Measurements from ENCODE around the gene ADGRG7. TPM values are rescaled to one million over a fixed set of nuclear protein-coding genes. Genes with fewer than 3 reads are reported as not detected.

Gene ADGRG7
- total RNA-seq, 1 donor from 2014 or later: not detected

DNA sequence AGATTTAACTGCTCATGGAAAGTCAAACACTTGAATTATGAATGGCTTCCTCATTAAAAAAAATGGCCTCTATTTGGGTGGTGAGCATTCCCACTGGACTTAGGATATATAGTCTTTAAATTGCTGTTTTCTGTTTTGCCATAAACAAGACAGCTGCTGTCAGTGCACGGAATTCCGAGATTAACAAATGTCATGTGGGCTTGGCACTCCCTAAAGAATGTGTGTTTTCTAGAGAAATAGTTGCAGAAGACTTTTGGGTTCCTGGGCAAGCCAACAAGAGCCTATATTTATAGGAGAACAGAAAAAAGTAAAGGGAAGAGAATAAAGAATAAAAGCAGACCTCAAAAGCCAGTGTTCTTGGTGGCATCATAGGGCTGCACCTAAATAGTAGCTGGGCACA lies 86.3 kb downstream of the ADGRG7 start:
- Histone ChIP-seq H3K4me3 (ENCODE audit: low read length in 3 of 3) (no peak overlapping the region), H3K4me1 (ENCODE audit: control insufficient read depth in 3 of 3, insufficient read depth in 3 of 3, low read length in 3 of 3) (peaks cover 0 to 7% (median 0%) of the 10 kb centered on the region in 3 donors), H3K27ac (ENCODE audit: low read depth, low read length) (no peak overlapping the region), H3K27me3 (ENCODE audit: control insufficient read depth in 3 of 3, insufficient read depth in 3 of 3, low read length in 3 of 3) (peaks cover 0 to 2% (median 2%) of the 10 kb centered on the region in 3 donors), H3K36me3 (ENCODE audit: control insufficient read depth in 3 of 3, insufficient read depth in 3 of 3, low read length in 3 of 3) (no peaks in the 10 kb centered on the region), H3K9me3 (ENCODE audit: control insufficient read depth in 3 of 3, low read length in 3 of 3) (no peaks in the 10 kb centered on the region), H3K9ac (ENCODE audit: low read depth in 1 of 3, low read length in 3 of 3) (no peak overlapping the region)

GRCh38 chr3:100696161-100696560 lies 86.8 kb downstream of the ADGRG7 start:
- H3K27ac ChIP-seq (ENCODE audit: low read depth, low read length): no peak overlapping the region
- peaks cover 0 to 7% (median 0%) of the 10 kb centered on the region in 3 donors for H3K4me1 ChIP-seq (ENCODE audit: control insufficient read depth in 3 of 3, insufficient read depth in 3 of 3, low read length in 3 of 3)

GRCh38 chr3:100697172-100697571 lies 87.8 kb downstream of the ADGRG7 start:
- no peak overlapping the region for H3K9ac ChIP-seq (ENCODE audit: low read depth in 1 of 3, low read length in 3 of 3)
- no peaks in the 10 kb centered on the region for H3K9me3 ChIP-seq (ENCODE audit: control insufficient read depth in 3 of 3, low read length in 3 of 3)

More at GRCh38 chr3:100696161-100696560, 86.8 kb downstream of the ADGRG7 start:
- Histone ChIP-seq H3K27me3 (ENCODE audit: control insufficient read depth in 3 of 3, insufficient read depth in 3 of 3, low read length in 3 of 3) (peaks cover 0 to 2% (median 2%) of the 10 kb centered on the region in 3 donors), H3K9ac (ENCODE audit: low read depth in 1 of 3, low read length in 3 of 3) (no peak overlapping the region), H3K36me3 (ENCODE audit: control insufficient read depth in 3 of 3, insufficient read depth in 3 of 3, low read length in 3 of 3) (no peaks in the 10 kb centered on the region), H3K9me3 (ENCODE audit: control insufficient read depth in 3 of 3, low read length in 3 of 3) (no peaks in the 10 kb centered on the region), H3K4me3 (ENCODE audit: low read length in 3 of 3) (no peak overlapping the region)

GRCh38 chr3:100697723-100698285 lies 88.4 kb downstream of the ADGRG7 start:
- H3K36me3 ChIP-seq (ENCODE audit: control insufficient read depth in 3 of 3, insufficient read depth in 3 of 3, low read length in 3 of 3): no peaks in the 10 kb centered on the region
- H3K4me3 ChIP-seq (ENCODE audit: low read length in 3 of 3): no peak overlapping the region
- H3K9ac ChIP-seq (ENCODE audit: low read depth in 1 of 3, low read length in 3 of 3): no peak overlapping the region
- peaks cover 0 to 7% (median 0%) of the 10 kb centered on the region in 3 donors for H3K4me1 ChIP-seq (ENCODE audit: control insufficient read depth in 3 of 3, insufficient read depth in 3 of 3, low read length in 3 of 3)
- no peak overlapping the region for H3K27ac ChIP-seq (ENCODE audit: low read depth, low read length)
- H3K27me3 ChIP-seq (ENCODE audit: control insufficient read depth in 3 of 3, insufficient read depth in 3 of 3, low read length in 3 of 3): peaks cover 0 to 2% (median 2%) of the 10 kb centered on the region in 3 donors
- H3K9me3 ChIP-seq (ENCODE audit: control insufficient read depth in 3 of 3, low read length in 3 of 3): no peaks in the 10 kb centered on the region

More at GRCh38 chr3:100697172-100697571, 87.8 kb downstream of the ADGRG7 start:
- Histone ChIP-seq H3K4me1 (ENCODE audit: control insufficient read depth in 3 of 3, insufficient read depth in 3 of 3, low read length in 3 of 3) (peaks cover 0 to 7% (median 0%) of the 10 kb centered on the region in 3 donors), H3K4me3 (ENCODE audit: low read length in 3 of 3) (no peak overlapping the region), H3K27ac (ENCODE audit: low read depth, low read length) (no peak overlapping the region), H3K27me3 (ENCODE audit: control insufficient read depth in 3 of 3, insufficient read depth in 3 of 3, low read length in 3 of 3) (peaks cover 0 to 2% (median 2%) of the 10 kb centered on the region in 3 donors), H3K36me3 (ENCODE audit: control insufficient read depth in 3 of 3, insufficient read depth in 3 of 3, low read length in 3 of 3) (no peaks in the 10 kb centered on the region)

DNA sequence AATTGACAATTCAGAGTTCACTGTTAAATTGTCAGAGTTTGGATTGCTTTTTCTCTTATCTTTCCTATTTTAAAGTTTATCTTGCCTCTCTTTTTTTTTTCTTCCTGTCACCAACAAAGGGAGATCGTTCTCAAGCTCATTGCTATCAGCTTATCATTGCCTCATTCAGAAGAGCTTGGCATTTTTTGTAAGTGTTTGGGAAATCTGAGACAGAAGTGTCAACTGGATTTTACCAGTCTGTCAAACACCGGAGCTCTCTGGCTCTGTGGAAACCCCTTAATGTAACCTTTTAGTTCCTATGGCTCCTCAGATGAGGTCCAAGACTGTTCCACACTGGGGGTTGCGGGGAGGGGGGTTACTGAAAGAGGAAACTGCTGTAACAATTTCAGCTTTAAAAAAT lies 89.3 kb downstream of the ADGRG7 start:
- peaks cover 0 to 7% (median 0%) of the 10 kb centered on the region in 3 donors for H3K4me1 ChIP-seq (ENCODE audit: control insufficient read depth in 3 of 3, insufficient read depth in 3 of 3, low read length in 3 of 3)
- no peaks in the 10 kb centered on the region for H3K36me3 ChIP-seq (ENCODE audit: control insufficient read depth in 3 of 3, insufficient read depth in 3 of 3, low read length in 3 of 3)
- H3K9ac ChIP-seq (ENCODE audit: low read depth in 1 of 3, low read length in 3 of 3): no peak overlapping the region
- no peak overlapping the region for H3K4me3 ChIP-seq (ENCODE audit: low read length in 3 of 3)
- peaks cover 0 to 2% (median 2%) of the 10 kb centered on the region in 3 donors for H3K27me3 ChIP-seq (ENCODE audit: control insufficient read depth in 3 of 3, insufficient read depth in 3 of 3, low read length in 3 of 3)
- H3K9me3 ChIP-seq (ENCODE audit: control insufficient read depth in 3 of 3, low read length in 3 of 3): no peaks in the 10 kb centered on the region
- H3K27ac ChIP-seq (ENCODE audit: low read depth, low read length): no peak overlapping the region

GRCh38 chr3:100700708-100701107 lies 91.3 kb downstream of the ADGRG7 start:
- Histone ChIP-seq H3K4me1 (ENCODE audit: control insufficient read depth in 3 of 3, insufficient read depth in 3 of 3, low read length in 3 of 3) (peaks cover 0 to 7% (median 0%) of the 10 kb centered on the region in 3 donors), H3K9ac (ENCODE audit: low read depth in 1 of 3, low read length in 3 of 3) (no peak overlapping the region), H3K4me3 (ENCODE audit: low read length in 3 of 3) (no peak overlapping the region), H3K27ac (ENCODE audit: low read depth, low read length) (no peak overlapping the region), H3K9me3 (ENCODE audit: control insufficient read depth in 3 of 3, low read length in 3 of 3) (no peaks in the 10 kb centered on the region), H3K27me3 (ENCODE audit: control insufficient read depth in 3 of 3, insufficient read depth in 3 of 3, low read length in 3 of 3) (peaks cover 0 to 2% (median 2%) of the 10 kb centered on the region in 3 donors), H3K36me3 (ENCODE audit: control insufficient read depth in 3 of 3, insufficient read depth in 3 of 3, low read length in 3 of 3) (no peaks in the 10 kb centered on the region)

DNA sequence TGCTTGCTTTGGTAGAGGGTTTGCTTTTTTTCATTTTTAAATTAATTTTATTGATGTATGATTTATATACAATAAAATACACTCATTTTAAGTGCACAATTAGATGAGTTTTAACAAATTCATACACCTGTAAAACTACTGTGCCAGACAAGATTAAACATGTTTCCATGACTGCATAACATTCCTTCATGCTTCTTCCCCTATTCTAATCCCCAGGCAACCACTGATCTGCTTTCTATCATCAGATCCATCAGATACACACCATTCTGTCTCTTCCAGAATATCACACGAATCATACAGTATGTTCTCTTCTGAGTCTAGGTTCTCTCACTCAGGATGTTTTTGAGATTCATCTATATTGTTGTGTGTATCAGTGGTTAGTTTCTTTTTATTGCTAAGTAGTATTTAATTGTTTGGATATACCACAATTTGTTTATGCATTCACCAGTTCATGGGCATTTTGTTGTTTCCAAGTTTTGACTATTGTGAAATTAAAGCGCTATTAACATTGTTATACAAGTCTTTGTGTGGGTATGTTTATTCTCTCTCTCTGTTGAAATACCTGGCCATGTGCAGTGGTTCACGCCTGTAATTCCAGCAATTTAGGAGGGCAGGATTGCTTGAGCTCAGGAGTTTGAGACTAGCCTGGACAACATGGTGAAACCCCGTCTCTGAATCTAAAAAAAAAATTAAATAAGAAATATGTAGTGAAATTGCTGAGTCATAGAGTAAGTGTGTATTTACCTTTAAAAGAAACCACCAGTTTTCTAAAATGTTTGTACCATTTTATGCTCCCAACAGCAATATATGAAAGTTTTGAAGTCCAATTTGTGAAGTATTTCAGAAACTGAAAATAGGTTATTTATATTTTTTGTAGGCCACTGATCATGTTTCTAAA lies 92.9 kb downstream of the ADGRG7 start:
- Histone ChIP-seq H3K4me3 (ENCODE audit: low read length in 3 of 3) (no peak overlapping the region), H3K27me3 (ENCODE audit: control insufficient read depth in 3 of 3, insufficient read depth in 3 of 3, low read length in 3 of 3) (peaks cover 0 to 2% (median 0%) of the 10 kb centered on the region in 3 donors), H3K9me3 (ENCODE audit: control insufficient read depth in 3 of 3, low read length in 3 of 3) (no peaks in the 10 kb centered on the region), H3K27ac (ENCODE audit: low read depth, low read length) (no peak overlapping the region), H3K36me3 (ENCODE audit: control insufficient read depth in 3 of 3, insufficient read depth in 3 of 3, low read length in 3 of 3) (no peaks in the 10 kb centered on the region), H3K4me1 (ENCODE audit: control insufficient read depth in 3 of 3, insufficient read depth in 3 of 3, low read length in 3 of 3) (peaks cover 0 to 4% (median 0%) of the 10 kb centered on the region in 3 donors), H3K9ac (ENCODE audit: low read depth in 1 of 3, low read length in 3 of 3) (no peak overlapping the region)

GRCh38 chr3:100702980-100703345 lies 93.6 kb downstream of the ADGRG7 start:
- H3K4me1 ChIP-seq (ENCODE audit: control insufficient read depth in 3 of 3, insufficient read depth in 3 of 3, low read length in 3 of 3): peaks cover 0 to 1% (median 0%) of the 10 kb centered on the region in 3 donors
- no peak overlapping the region for H3K9ac ChIP-seq (ENCODE audit: low read depth in 1 of 3, low read length in 3 of 3)

GRCh38 chr3:100703865-100704264 lies 94.5 kb downstream of the ADGRG7 start:
- Histone ChIP-seq H3K27me3 (ENCODE audit: control insufficient read depth in 3 of 3, insufficient read depth in 3 of 3, low read length in 3 of 3) (no peaks in the 10 kb centered on the region), H3K9ac (ENCODE audit: low read depth in 1 of 3, low read length in 3 of 3) (no peak overlapping the region), H3K27ac (ENCODE audit: low read depth, low read length) (no peak overlapping the region), H3K4me3 (ENCODE audit: low read length in 3 of 3) (no peak overlapping the region), H3K36me3 (ENCODE audit: control insufficient read depth in 3 of 3, insufficient read depth in 3 of 3, low read length in 3 of 3) (no peaks in the 10 kb centered on the region), H3K9me3 (ENCODE audit: control insufficient read depth in 3 of 3, low read length in 3 of 3) (no peaks in the 10 kb centered on the region), H3K4me1 (ENCODE audit: control insufficient read depth in 3 of 3, insufficient read depth in 3 of 3, low read length in 3 of 3) (peaks cover 0 to 3% (median 0%) of the 10 kb centered on the region in 3 donors)

More at GRCh38 chr3:100702980-100703345, 93.6 kb downstream of the ADGRG7 start:
- Histone ChIP-seq H3K36me3 (ENCODE audit: control insufficient read depth in 3 of 3, insufficient read depth in 3 of 3, low read length in 3 of 3) (no peaks in the 10 kb centered on the region), H3K4me3 (ENCODE audit: low read length in 3 of 3) (no peak overlapping the region), H3K27me3 (ENCODE audit: control insufficient read depth in 3 of 3, insufficient read depth in 3 of 3, low read length in 3 of 3) (peaks cover 0 to under 1% (median 0%) of the 10 kb centered on the region in 3 donors), H3K9me3 (ENCODE audit: control insufficient read depth in 3 of 3, low read length in 3 of 3) (no peaks in the 10 kb centered on the region), H3K27ac (ENCODE audit: low read depth, low read length) (no peak overlapping the region)

GRCh38 chr3:100706365-100706764 lies 97.0 kb downstream of the ADGRG7 start:
- H3K36me3 ChIP-seq (ENCODE audit: control insufficient read depth in 3 of 3, insufficient read depth in 3 of 3, low read length in 3 of 3): no peaks in the 10 kb centered on the region
- H3K4me3 ChIP-seq (ENCODE audit: low read length in 3 of 3): no peak overlapping the region
- H3K9me3 ChIP-seq (ENCODE audit: control insufficient read depth in 3 of 3, low read length in 3 of 3): no peaks in the 10 kb centered on the region
- no peak overlapping the region for H3K9ac ChIP-seq (ENCODE audit: low read depth in 1 of 3, low read length in 3 of 3)
- peaks cover 2 to 14% (median 10%) of the 10 kb centered on the region in 3 donors for H3K4me1 ChIP-seq (ENCODE audit: control insufficient read depth in 3 of 3, insufficient read depth in 3 of 3, low read length in 3 of 3)
- no peak overlapping the region for H3K27ac ChIP-seq (ENCODE audit: low read depth, low read length)
- no peaks in the 10 kb centered on the region for H3K27me3 ChIP-seq (ENCODE audit: control insufficient read depth in 3 of 3, insufficient read depth in 3 of 3, low read length in 3 of 3)
